Measurements from ENCODE around the gene GPN2.

- TF ChIP-seq, protein P1, sequence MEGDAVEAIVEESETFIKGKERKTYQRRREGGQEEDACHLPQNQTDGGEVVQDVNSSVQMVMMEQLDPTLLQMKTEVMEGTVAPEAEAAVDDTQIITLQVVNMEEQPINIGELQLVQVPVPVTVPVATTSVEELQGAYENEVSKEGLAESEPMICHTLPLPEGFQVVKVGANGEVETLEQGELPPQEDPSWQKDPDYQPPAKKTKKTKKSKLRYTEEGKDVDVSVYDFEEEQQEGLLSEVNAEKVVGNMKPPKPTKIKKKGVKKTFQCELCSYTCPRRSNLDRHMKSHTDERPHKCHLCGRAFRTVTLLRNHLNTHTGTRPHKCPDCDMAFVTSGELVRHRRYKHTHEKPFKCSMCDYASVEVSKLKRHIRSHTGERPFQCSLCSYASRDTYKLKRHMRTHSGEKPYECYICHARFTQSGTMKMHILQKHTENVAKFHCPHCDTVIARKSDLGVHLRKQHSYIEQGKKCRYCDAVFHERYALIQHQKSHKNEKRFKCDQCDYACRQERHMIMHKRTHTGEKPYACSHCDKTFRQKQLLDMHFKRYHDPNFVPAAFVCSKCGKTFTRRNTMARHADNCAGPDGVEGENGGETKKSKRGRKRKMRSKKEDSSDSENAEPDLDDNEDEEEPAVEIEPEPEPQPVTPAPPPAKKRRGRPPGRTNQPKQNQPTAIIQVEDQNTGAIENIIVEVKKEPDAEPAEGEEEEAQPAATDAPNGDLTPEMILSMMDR (IDR thresholded peaks at IDR 0.05; ENCODE audit: poor library complexity, severe bottlenecking): no peak
- TF ChIP-seq EP300 (conservative IDR thresholded peaks at IDR 0.05; ENCODE audit: poor library complexity, severe bottlenecking): no peak
These were observed 31.1 kb upstream of the GPN2 start for GRCh38 chr1:26921126-26921539.
